K562 (cell line): ENCODE measurements around the gene KCNS1. TPM values are rescaled to one million over a fixed set of nuclear protein-coding genes. Genes with fewer than 3 reads are reported as not detected.
A peak's percentile ranks its signal among the peaks of the same experiment; 100 is the strongest.

Source experiments
- BCOR ChIP-seq: fragments of 450-650 bp; IDR thresholded peaks from 2 replicates; pipeline ENCODE4 v1.6.1; 2016
- DACH1 ChIP-seq: fragments of 450-650 bp; IDR thresholded peaks from 2 replicates; pipeline ENCODE4 v1.6.1; 2018; ENCODE audit not compliant: partially characterized antibody
- ESRRA ChIP-seq: fragments of 450-650 bp; IDR thresholded peaks from 2 replicates; pipeline ENCODE4 v1.6.1; 2014; ENCODE audit warnings: low read depth, mild to moderate bottlenecking, moderate library complexity, borderline replicate concordance
- ETV6 ChIP-seq, 3 experiments: fragments of 150-350 bp in 1 of 3; sonication (generic) in 1 of 3; formaldehyde crosslinking in 1 of 3; IDR thresholded peaks; 2 replicates each; pipeline versions ENCODE4 v1.6.1 to v1.8.0; 2014 to 2022; ENCODE audit warnings: borderline replicate concordance in 2 of 3, low read depth in 2 of 3, antibody characterized with exemption in 1 of 3, low read length in 1 of 3, mild to moderate bottlenecking in 1 of 3, missing genetic modification reagents in 1 of 3
- HMGXB4 ChIP-seq: sonication (generic); formaldehyde crosslinking; IDR thresholded peaks from 2 replicates; pipeline ENCODE4 v1.8.1; 2023; ENCODE audit warnings: mild to moderate bottlenecking, missing genetic modification reagents
- KAT7 ChIP-seq: sonication (generic); formaldehyde crosslinking; IDR thresholded peaks from 2 replicates; pipeline ENCODE4 v1.8.0; 2022; ENCODE audit warnings: missing genetic modification reagents, mild to moderate bottlenecking, borderline replicate concordance
- L3MBTL2 ChIP-seq: fragments of 450-650 bp; IDR thresholded peaks from 2 replicates; pipeline ENCODE4 v1.6.1; 2016; ENCODE audit warnings: mild to moderate bottlenecking, moderate library complexity
- MIER1 ChIP-seq: fragments of 450-650 bp; IDR thresholded peaks from 2 replicates; pipeline ENCODE4 v1.6.1; 2016; ENCODE audit warnings: antibody characterized with exemption, mild to moderate bottlenecking, low read depth
- POLR2AphosphoS2 ChIP-seq: IDR thresholded peaks from 2 replicates; pipeline ENCODE4 v1.6.1; 2012; ENCODE audit warnings: low read length, improper control_type of control experiment
- RBM25 ChIP-seq: fragments of 200-400 bp; formaldehyde crosslinking; IDR thresholded peaks from 2 replicates; pipeline ENCODE4 v1.6.1; 2018; ENCODE audit warnings: low read length, low read depth, moderate library complexity; ENCODE audit not compliant: severe bottlenecking
- RBM39 ChIP-seq: fragments of 200-400 bp; formaldehyde crosslinking; optimal IDR thresholded peaks from 2 replicates; pipeline ENCODE3; 2018; ENCODE audit warnings: low read depth, low read length
- SLC30A9 ChIP-seq: fragments of 250-450 bp; sonication (Bioruptor Pico); IDR thresholded peaks from 2 replicates; pipeline ENCODE4 v1.8.0; 2022; ENCODE audit warnings: mild to moderate bottlenecking, moderate library complexity
- THRB ChIP-seq: fragments of 450-650 bp; formaldehyde crosslinking; conservative IDR thresholded peaks from 2 replicates; pipeline ENCODE4 v1.4.0; 2022; ENCODE audit warnings: mild to moderate bottlenecking, missing genetic modification characterization
- UBTF ChIP-seq, 2 experiments: IDR thresholded peaks; 2 replicates each; pipeline ENCODE4 v1.6.1; 2012; ENCODE audit warnings: improper control_type of control experiment in 2 of 2, low read depth in 2 of 2, low read length in 2 of 2, borderline replicate concordance in 1 of 2
- ZNF696 ChIP-seq: fragments of 250-450 bp; sonication (Bioruptor Pico); conservative IDR thresholded peaks from 2 replicates; pipeline ENCODE4 v1.4.0; 2020; ENCODE audit warnings: mild to moderate bottlenecking, moderate library complexity
- polyA plus RNA-seq, 8 experiments: library from polyadenylated mRNA; depleted of rRNA in 4 of 8; stranded (reverse) in 5 of 8; unstranded in 3 of 8; fragments of >200 nt; fragmentation: Nextera tagmentation in 2 of 8; fragmentation: Illumina TruSeq in 1 of 8; extraction: Ambion mirVana in 2 of 8; extraction: Trizol in 1 of 8; gene quantifications; 2 replicates each; pipeline versions ENCODE4 v1.2.1 to v1.2.3, GENCODE V29; 2011 to 2014; ENCODE audit warnings: inconsistent platforms in 1 of 8, missing spikeins in 1 of 8
- total RNA-seq, 7 experiments: library from RNA; depleted of rRNA in 6 of 7; stranded (reverse); fragments of >200 nt in 6 of 7; fragmentation: Illumina TruSeq in 2 of 7; extraction: Trizol in 2 of 7; gene quantifications; 2 replicates each; pipeline versions ENCODE4 v1.2.1 to v1.2.3, GENCODE V29; 2011 to 2021; ENCODE audit warnings: low replicate concordance in 1 of 7

The KCNS1 gene
- total and polyA plus RNA-seq, 9 of the 15 experiments (the other 6 are each of a cell fraction or from before 2014, with no cell fraction given): not detected

GRCh38 chr20:45113865-45114264 is 12.9 kb upstream of the KCNS1 start (continued):
- TF ChIP-seq UBTF (IDR thresholded peaks at IDR 0.05; ENCODE audit: borderline replicate concordance in 1 of 2, low read depth in 2 of 2, low read length in 2 of 2) (no peak), POLR2AphosphoS2 (no peak), RBM25 (peak; percentile 72), ETV6 (IDR thresholded peaks at IDR 0.05; ENCODE audit: borderline replicate concordance in 1 of 2, low read depth in 2 of 2, low read length in 1 of 2) (no peak), ETV6 (CRISPR knock-in tag; IDR thresholded peaks at IDR 0.05; ENCODE audit: borderline replicate concordance) (no peak), ZNF696 (no peak), DACH1 (no peak), L3MBTL2 (no peak), THRB (no peak), MIER1 (no peak), ESRRA (0 out of 2 replicates have a peak, but pooled peaks have one; percentile 14), BCOR (peak; percentile 69), KAT7 (CRISPR knock-in tag) (no peak), HMGXB4 (CRISPR knock-in tag) (no peak), SLC30A9 (no peak), RBM39 (no peak)
